ENCODE results near the gene GSE1.
A peak's percentile ranks its signal among the peaks of the same experiment; 100 is the strongest.

The GSE1 gene

GRCh38 chr16:85698935-85699558 lies 85.9 kb downstream of the GSE1 start:
- DNase-seq (ENCODE audit: low read depth in 2 of 2), result no peak

GRCh38 chr16:85699628-85700027 lies 86.5 kb downstream of the GSE1 start:
- DNase-seq (ENCODE audit: low read depth in 2 of 2), result no peak

- DNase-seq (ENCODE audit: low read depth in 2 of 2), result no peak
These were observed 90.9 kb downstream of the GSE1 start for GRCh38 chr16:85704011-85704410.

GRCh38 chr16:85704900-85705846 lies 92.1 kb downstream of the GSE1 start:
- no peak for DNase-seq (ENCODE audit: low read depth in 2 of 2)

GRCh38 chr16:85706449-85707034 lies 93.4 kb downstream of the GSE1 start:
- DNase-seq (ENCODE audit: low read depth in 2 of 2), result no peak

- no peak for DNase-seq (ENCODE audit: low read depth in 2 of 2)
These were observed 94.5 kb downstream of the GSE1 start for GRCh38 chr16:85707528-85708095.

GRCh38 chr16:85708338-85708737 lies 95.2 kb downstream of the GSE1 start:
- DNase-seq (ENCODE audit: low read depth in 2 of 2), result no peak

- DNase-seq (ENCODE audit: low read depth in 2 of 2), result no peak
These were observed 96.9 kb downstream of the GSE1 start for GRCh38 chr16:85709766-85710585.

GRCh38 chr16:85710732-85711131 lies 97.6 kb downstream of the GSE1 start:
- DNase-seq (ENCODE audit: low read depth in 2 of 2), result no peak

GRCh38 chr16:85711982-85712587 lies 99.0 kb downstream of the GSE1 start:
- no peak for DNase-seq (ENCODE audit: low read depth in 2 of 2)

GRCh38 chr16:85712801-85713200 lies 99.7 kb downstream of the GSE1 start:
- no peak for DNase-seq (ENCODE audit: low read depth in 2 of 2)

GRCh38 chr16:85715169-85716021 lies 102.3 kb downstream of the GSE1 start:
- DNase-seq (ENCODE audit: low read depth in 2 of 2), result no peak

GRCh38 chr16:85716022-85716679 lies 103.0 kb downstream of the GSE1 start:
- DNase-seq (ENCODE audit: low read depth in 2 of 2), result no peak

- no peak for DNase-seq (ENCODE audit: low read depth in 2 of 2)
These were observed 103.5 kb downstream of the GSE1 start for GRCh38 chr16:85716680-85717038.

GRCh38 chr16:85717393-85718152 lies 104.5 kb downstream of the GSE1 start:
- DNase-seq (ENCODE audit: low read depth in 2 of 2), result peak; percentile 8 to 24

GRCh38 chr16:85718153-85718477 lies 105.0 kb downstream of the GSE1 start:
- no peak for DNase-seq (ENCODE audit: low read depth in 2 of 2)

- DNase-seq (ENCODE audit: low read depth in 2 of 2), result no peak
These were observed 105.6 kb downstream of the GSE1 start for GRCh38 chr16:85718682-85719081.

- DNase-seq (ENCODE audit: low read depth in 2 of 2), result no peak
These were observed 106.6 kb downstream of the GSE1 start for GRCh38 chr16:85719605-85720301.

GRCh38 chr16:85720302-85720637 lies 107.1 kb downstream of the GSE1 start:
- no peak for DNase-seq (ENCODE audit: low read depth in 2 of 2)

All from stimulated activated CD8-positive, alpha-beta memory T cell treated with anti-CD3 and anti-CD28 coated beads, Interleukin-2, amount 100 ng/mL, for 1 hour (primary cell).